AG08395 (cell line): ENCODE measurements around the gene SERAC1.
"Not testable (repeated sequence)": the region's sequence is repeated elsewhere in the genome, so short reads cannot be mapped to it uniquely, and the experiment has no call there.

ENCODE experiments used
- DNase-seq: peaks from one replicate; pipeline ENCODE4 v3.0.0; 2012; ENCODE audit warnings: mixed read lengths, low spot score

Gene SERAC1

DNA sequence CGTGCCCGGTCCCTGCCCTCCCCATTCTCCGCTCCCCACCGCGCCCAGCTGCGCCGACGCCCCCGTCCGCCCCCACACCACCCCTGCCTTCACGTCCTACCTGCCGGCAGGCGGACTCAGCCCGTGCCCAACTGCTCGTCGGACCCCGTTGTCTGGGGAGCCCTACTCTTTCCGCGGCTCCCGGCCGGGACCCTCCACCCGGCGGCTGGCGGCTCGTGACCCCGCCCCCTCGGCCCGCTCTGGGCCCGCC is at the start of gene SERAC1:
Gene SERAC1, minus strand, starts transcription at position 223 of the 250 bp plus-strand sequence. CDS start 9,899 bp downstream, outside the sequence.
- DNase-seq, result no peak

DNA sequence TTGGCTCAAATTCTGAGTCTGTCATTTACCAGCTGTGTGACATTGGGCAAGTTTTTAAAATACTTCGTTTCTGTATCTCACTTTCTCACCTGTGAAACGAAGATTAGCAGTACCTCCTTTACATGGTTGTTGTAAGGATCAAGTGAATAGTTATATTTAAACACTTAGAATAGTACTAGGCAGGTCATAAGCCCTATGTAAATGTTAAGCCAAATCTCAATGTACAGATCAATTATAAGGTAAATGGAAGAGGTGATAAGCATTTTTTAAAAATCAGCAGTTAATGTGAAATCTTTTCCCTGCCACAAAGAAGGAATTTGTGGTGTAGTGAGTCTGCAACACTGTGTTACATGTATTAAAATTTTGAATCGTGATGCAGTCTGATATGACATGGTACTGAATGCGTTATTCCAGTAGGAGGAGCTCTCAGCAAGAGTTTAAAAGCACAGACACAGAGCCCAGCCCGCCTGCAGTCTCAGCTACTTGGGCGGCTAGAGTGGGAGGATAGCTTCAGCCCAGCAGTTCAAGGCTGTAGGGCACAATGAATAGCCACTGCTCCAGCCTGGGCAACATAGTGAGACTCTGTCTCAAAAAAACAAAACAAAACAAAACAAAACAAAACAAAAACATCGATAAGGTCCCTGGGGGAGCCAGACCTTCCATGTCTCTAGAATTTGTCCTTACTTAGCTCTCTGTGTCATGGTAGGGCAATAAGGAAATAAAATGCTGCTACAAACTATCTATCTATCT is 46.0 kb upstream of the SERAC1 start:
- peak; percentile 75 for DNase-seq

DNA sequence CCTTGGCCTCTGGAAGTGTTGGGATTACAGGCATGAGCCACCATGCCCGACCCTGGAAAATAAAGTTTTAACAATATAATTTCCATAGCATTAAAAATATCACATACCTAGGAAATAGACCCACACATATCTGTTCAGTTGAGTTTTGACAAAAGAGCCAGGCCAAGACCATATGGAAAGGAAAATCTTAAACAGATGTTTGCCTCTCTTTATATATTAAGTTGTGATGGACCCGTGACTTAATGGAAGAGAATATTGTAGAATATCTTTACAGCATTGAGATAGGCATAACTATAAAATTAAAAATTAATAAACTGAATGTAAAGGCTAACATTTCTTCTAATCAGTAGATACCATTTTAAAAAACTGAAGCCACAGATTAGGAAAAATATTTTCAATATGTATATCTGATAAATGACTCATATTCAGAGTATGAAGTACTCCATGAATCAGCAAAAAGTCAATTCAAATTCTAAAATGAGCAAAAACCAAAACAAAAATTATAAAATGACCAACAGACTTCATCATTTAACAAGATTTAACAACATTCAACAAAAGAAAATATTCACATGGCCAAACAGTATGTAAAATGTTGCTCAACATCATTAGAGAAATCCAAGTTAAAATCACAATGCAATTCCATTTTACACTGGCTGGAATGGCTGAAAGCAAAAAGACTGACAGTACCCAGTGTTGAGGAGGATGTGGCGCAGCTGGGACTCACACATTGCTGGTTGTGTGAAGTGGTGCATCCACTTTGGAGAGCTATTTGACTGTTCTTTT is 43.4 kb upstream of the SERAC1 start:
- peak; percentile 17 for DNase-seq

DNA sequence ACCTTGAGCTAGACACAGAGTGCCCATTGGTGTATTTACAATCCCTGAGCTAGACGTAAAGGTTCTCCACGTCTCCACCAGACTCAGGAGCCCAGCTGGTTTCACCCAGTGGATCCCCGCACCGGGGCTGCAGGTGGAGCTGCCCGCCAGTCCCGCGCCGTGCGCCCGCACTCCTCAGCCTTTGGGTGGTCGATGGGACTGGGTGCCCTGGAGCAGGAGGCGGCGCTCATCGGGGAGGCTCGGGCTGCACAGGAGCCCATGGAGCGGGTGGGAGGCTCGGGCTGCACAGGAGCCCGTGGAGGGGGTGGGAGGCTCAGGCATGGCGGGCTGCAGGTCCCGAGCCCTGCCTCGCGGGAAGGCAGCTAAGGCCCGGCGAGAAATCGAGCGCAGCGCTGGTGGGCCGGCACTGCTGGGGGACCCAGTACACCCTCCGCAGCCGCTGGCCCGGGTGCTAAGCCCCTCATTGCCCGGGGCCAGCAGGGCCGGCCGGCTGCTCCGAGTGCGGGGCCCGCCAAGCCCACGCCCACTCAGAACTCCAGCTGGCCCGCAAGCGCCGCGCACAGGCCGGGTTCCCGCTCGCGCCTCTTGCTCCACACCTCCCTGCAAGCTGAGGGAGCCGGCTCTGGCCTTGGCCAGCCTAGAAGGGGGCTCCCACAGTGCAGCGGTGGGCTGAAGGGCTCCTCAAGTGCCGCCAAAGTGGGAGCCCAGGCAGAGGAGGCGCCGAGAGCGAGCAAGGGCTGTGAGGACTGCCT is 41.7 kb upstream of the SERAC1 start:
- not testable (repeated sequence) for DNase-seq

DNA sequence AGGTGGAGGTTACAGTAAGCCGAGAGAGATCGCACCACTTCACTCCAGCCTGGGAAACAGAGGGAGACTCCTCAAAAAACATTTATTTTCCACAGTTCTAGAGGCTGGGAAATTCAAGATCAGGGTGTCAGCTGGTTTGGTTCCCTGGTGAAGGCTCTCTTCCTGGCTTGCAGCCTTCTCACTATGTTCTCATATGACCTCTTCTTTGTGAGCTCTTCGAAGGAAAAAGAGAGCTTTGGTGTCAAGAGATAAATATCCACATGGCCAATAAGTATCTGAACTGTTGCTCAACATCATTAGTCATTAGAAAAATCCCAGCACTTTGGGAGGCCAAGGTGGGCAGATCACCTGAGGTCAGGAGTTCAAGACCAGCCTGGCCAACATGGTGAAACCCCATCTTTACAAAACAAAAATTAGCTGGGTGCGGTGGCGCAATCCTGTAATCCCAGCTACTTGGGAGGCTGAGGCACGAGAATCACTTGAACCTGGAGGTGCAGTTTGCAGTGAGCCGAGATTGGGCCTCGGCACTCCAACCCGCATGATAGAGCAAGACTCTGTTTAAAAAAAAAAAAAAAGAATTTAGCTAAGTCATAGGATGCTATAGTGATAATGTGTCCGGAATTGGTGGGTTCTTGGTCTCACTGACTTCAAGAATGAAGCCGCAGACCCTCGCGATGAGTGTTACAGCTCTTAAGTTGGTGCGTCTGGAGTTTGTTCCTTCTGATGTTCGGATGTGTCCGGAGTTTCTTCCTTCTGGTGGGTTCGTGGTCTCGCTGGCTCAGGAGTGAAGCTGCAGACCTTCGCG is 40.4 kb upstream of the SERAC1 start:
- not testable (repeated sequence) for DNase-seq

DNA sequence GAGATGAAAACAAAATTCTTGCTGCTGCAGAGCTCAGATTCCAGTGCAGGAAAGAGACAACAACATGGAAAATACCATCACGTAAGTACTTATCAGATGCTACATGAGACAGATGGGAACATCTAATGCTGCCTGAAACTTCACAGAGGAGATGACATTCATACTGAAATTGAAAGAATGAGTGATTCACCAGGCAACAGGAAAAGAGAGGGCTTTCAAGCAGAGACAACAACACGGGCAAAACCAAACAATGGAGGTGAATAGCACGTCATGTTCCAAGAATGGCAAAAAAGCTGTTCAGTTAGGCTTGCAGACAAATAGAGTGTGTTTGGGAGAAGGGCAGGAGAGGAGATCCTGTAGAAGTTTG is 39.3 kb upstream of the SERAC1 start:
- no peak for DNase-seq

DNA sequence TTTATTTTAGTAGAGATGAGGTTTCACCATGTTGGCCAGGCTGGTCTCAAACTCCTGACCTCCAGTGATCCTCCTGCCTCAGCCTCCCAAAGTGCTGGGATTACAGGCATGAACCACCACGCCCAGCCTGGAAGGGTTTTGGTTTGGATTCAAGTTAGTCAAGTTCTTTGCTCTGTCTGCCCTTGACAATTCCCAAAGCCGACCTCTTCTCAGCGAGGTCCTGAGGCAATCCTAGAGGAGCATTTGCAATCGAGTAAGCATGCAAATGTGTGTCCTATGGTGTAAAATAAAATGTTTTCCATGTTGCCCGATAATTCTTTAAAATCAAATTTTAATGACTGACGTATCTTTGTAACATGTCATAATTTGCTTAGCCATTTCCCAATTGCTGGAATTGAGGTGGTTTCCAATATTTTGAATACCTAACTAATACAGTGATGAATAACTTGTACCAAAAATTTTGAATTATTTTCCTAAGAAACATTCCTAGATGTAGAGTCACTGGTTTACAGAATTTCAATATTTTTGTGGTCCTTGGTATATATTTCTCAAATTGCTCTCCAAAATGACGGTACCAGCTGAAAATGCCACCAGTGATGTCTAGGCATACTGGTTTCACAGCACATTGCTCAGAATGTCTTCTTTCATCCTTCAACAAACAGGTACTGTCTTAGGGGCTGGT is 38.8 kb upstream of the SERAC1 start:
- no peak for DNase-seq

DNA sequence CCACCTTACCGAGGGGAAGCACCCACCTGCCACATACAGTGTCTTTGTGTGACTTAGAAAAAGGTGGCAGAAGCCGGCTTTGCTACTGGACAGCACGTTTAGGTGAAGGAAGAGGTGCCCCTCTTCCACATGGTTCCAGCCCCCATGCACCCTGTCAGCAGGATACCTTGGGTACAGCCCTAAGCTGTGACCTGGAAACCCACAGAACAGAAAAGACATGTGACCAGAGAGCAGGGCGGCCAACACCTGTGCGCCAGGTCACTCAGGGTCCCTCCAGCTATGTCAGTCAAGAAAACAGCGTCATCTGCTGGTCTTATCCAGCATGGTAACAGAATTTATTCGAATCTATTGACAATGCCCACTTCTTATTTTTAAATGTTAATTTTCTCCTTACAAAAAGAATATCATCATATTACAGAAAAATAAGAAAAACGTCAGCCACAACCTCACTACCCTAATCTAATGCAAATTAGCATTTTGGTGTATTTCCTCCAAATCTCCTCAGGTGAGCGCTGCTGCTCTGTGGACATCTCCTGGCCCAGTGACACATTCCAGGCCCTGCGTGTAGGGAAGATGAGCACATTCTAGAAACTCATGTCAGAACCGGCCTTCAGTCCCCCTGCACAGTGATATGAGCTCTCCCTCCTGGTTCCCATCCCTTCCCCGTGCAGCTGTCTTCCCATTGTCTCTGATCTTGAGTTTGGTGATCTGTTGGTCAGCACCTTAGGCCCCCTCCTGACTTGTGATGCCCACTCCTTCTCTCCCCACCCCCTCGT is 37.3 kb upstream of the SERAC1 start:
- DNase-seq, result no peak

DNA sequence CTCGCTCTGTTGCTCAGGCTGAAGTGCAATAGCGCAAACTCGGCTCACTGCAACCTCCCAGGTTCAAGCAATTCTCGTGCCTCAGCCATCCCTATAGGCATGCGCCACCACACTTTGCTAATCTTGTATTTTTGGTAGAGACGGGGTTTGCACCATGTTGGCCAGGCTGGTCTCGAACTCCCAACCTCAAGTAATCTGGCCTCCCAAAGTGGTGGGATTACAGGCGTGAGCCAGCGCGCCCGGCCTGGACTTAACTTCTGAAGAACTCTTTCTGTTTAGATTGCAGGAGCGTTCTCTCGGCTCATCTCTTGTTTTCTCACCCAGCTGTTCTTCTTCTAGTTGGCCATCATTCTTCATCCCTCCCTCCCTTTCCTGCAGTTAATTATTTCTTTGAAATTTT is 30.4 kb upstream of the SERAC1 start:
- no peak for DNase-seq

DNA sequence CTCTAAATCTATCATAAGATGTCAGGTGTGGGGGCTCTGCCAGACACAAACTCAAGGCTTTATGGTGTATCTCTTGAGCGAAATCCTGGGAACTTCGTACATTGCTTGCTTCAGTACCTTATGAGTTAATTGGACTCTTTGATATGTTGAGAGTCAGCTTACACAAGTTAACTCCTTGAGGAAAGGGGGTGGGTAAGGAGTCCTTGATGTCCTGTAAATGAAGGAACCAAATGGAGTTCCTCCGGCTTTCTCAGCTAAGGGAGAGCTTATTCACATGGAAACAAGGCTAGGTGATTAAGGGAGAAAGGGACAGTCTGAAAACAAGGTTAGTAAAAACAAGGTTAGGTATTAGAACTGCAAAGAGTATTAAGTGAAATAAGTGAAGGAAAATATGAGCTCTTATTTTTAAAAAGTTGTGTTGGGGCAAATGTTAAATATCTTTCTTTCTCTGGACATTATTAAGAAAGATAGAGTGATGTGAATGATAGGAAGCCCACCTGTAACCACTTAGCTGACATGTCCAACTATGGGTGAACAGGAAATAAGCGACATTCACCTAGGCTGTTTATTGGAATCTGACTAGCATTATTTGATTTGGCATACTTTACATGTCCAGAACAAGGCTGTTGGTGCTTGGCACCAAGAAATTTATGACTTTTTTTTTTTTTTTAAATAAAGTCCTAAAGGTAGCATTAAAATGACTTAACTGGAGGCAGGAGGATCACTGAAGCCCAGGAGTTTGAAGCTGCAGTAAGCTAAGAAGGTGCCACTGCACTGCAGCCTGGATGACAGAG is 26.6 kb upstream of the SERAC1 start:
- no peak for DNase-seq

DNA sequence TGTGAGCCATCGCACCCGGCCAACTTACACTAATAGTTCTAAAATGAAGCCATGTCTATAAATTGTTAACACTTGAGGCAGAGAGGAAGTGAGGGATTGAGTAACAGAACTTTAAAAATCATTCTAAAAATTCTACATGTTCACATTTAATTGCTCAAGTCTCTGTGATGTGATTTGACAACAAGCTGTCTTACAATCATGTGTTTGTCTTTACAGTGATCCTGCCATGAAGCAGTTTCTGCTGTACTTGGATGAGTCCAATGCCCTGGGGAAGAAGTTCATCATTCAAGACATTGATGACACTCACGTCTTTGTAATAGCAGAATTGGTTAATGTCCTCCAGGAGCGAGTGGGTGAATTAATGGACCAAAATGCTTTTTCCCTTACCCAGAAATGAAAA is 23.7 kb upstream of the SERAC1 start:
- no peak for DNase-seq

DNA sequence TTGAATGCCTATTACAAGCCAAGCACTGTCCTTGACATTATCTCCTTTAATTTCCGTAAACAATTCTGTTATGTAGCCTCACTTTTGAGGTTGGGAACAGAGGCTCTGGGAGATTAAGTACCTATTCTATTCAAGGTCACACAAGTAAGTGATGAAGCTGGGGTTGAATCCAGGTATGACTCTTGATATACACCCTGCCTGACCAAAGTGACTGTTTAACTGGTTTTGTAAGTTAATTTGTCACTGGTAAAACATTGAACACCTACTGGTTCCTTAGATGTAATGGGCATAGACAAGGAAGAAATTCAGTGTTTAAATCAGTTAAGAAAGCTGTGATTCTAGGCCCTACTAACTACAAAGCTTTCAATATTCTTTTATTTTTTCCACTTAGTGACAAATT is 23.0 kb upstream of the SERAC1 start:
- no peak for DNase-seq

DNA sequence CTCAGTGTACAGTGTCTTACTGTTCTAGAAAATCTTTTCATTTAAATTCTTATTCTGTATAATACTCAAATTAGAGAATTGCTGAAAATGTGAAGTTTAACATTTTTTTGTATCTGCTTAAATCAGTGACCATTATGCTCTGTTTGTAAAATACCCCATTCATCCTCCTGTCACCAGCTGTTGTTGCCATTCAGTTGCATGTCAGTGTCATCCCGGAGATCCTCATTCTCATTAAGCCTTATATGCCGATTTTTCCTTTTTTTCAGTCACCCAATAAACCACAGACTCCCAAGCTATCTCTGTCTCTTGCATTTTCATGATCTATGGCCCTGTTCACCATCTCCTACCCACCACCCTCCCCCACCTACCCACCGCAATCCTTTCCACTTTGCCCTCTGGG is 20.5 kb upstream of the SERAC1 start:
- no peak for DNase-seq

DNA sequence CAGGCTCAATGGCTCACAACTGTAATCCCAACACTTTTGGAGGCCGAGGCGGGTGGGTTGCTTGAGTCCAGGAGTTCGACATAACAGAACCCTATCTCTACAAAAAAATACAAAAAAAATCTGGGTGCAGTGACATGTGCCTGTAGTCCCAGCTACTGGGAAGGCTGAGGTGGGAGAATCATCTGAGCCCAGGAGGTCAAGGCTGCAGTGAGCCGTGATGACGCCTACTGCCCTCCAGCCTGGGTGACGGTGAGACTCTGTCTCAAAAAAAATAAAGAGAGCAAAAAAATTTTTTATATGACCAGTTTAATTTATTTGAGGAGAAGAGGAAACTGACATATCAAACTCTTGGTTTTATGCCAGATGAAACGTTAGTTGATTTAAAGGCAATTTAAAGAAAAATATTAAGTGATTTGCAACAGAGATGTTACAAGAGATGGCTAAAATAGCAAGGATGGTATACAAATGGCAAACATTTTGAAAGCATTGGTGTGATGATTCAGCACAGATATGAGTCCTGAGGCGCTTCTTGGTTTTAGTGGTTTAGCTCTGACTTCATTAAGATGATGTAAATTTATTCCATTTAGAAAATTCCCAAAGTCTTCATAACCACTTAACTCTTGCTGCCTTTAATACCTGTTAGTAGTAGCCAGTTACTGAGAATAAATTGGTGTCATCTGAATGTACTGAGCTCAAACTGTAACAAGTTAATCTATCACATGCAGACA is 17.8 kb upstream of the SERAC1 start:
- peak; percentile 51 for DNase-seq

DNA sequence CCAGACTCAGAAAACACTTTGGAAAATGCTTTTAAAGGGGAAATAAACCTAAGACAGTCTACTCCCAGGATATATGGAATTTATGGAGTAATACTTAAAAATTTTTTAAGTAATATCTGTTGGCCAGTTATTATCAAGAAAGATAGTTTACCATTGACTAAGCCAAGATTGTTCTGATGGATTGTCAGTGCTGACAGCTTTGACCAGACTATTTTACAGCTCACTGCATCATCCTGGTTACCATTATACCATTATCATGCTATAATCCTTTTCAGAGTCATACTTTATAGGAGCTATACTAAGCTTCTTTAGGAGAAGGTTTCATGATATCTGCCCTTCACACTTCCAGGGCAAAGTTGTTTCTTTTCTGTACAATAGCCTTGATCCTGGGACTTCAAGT is 16.5 kb upstream of the SERAC1 start:
- DNase-seq, result no peak

DNA sequence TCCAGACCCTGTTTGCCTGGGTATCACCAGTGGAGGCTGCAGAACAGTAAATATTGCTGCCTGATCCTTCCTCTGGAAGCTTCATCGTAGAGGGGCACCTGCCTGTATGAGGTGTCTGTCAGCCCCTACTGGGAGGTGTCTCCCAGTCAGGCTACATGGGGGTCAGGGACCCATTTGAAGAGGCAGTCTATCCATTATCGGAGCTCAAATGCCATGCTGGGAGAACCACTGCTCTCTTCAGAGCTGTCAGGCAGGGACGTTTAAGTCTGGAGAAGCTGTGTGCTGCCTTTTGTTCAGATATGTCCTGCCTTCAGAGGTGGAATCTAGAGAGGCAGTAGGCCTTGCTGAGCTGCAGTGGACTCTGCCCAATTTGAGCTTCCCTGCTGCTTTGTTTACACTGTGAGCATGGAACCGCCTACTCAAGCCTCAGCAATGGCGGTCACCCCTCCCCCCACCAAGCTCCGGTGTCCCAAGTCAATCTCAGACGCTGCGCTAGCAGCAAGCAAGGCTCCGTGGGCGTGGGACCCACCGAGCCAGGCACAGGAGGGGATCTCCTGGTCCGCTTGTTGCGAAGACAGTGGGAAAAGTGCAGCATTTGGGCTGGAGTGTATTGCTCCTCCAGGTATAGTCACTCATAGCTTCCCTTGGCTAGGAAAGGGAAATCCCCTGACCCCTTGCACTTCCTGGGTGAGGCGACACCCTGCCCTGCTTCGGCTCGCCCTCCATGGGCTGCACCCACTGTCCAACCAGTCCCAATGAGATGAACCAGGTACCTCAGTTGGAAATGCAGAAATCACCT is 15.3 kb upstream of the SERAC1 start:
- not testable (repeated sequence) for DNase-seq

DNA sequence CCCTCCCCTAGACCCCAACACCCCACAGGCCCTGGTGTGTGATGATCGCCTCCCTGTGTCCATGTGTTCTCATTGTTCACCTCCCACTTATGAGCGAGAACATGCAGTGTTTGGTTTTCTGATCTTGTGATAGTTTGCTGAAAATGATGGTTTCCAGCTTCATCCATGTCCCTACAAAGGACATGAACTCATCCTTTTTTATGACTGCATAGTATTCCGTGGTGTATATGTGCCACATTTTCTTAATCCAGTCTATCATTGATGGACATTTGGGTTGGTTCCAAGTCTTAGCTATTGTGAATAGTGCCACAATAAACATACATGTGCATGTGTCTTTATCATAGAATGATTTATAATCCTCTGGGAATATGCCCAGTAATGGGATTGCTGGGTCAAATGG is 9.7 kb upstream of the SERAC1 start:
- not testable (repeated sequence) for DNase-seq

DNA sequence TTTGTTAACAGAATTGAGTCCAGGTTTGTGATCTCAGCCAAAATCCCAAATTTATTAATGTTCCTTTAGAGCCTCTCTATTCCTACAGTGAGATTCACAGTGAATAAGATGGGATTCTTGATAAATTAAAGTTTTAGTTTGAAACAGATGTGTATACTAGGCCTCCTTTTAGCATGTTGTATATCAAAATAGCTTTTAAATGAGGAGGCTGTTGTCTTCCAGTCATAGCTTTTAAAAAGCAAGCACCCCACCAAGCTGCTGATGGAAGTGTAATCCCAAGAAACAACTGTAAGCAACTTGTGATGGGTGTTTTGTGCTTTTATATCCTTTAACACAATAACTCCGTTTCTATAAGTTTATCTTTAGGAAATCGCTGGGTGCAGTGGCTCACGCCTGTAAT is 7.0 kb upstream of the SERAC1 start:
- DNase-seq, result no peak

DNA sequence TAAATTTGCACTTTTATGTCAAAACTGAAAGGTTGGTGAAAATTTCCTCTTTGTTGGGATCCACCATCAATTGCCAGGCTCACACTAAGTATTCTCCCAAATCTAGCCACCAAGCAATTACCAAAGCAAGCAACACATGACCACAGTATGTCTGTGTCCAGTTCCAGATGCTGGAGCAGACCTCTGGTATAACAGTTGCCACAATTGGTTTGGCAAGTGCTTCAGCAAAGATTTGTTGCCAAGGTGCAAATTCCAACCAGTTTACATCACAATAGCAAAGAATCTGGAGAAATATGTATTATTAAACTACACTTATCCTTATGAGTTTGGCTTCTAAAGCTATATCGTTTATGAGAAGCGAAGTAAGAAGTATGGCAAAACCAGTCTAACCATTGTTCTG is 6.5 kb upstream of the SERAC1 start:
- peak; percentile 85 for DNase-seq
